ENCODE results near the gene ACBD3.
A peak's percentile ranks its signal among the peaks of the same experiment; 100 is the strongest.

Gene ACBD3

GRCh38 chr1:226111098-226111882 is 75.3 kb downstream of the ACBD3 start:
- DNase-seq (ENCODE audit: low read depth): no peak
- no peak for TF ChIP-seq CTCF (IDR thresholded peaks at IDR 0.05; ENCODE audit: low read depth, low read length, missing control alignments)
- in situ Hi-C loops (cut with HindIII; ENCODE audit: low sequenced_read_pairs): no loop called here
- peak overlapping the region; percentile 52 for H3K4me3 ChIP-seq (ENCODE audit: low read depth, low read length)

GRCh38 chr1:226110249-226111097 is 76.1 kb downstream of the ACBD3 start:
- peak overlapping the region; percentile 52 for H3K4me3 ChIP-seq (ENCODE audit: low read depth, low read length)
- DNase-seq (ENCODE audit: low read depth): no peak
- TF ChIP-seq CTCF (IDR thresholded peaks at IDR 0.05; ENCODE audit: low read depth, low read length, missing control alignments): no peak
- in situ Hi-C loops (cut with HindIII; ENCODE audit: low sequenced_read_pairs): no loop called here

- no peak for TF ChIP-seq CTCF (IDR thresholded peaks at IDR 0.05; ENCODE audit: low read depth, low read length, missing control alignments)
Measured at GRCh38 chr1:226109829-226110248, 76.7 kb downstream of the ACBD3 start.

GRCh38 chr1:226108935-226109828 is 77.4 kb downstream of the ACBD3 start:
- TF ChIP-seq CTCF (IDR thresholded peaks at IDR 0.05; ENCODE audit: low read depth, low read length, missing control alignments): no peak
- in situ Hi-C loops (cut with HindIII; ENCODE audit: low sequenced_read_pairs): no loop called here
- H3K4me3 ChIP-seq (ENCODE audit: low read depth, low read length): peak overlapping the region; percentile 52
- no peak for DNase-seq (ENCODE audit: low read depth)

More at GRCh38 chr1:226109829-226110248, 76.7 kb downstream of the ACBD3 start:
- H3K4me3 ChIP-seq (ENCODE audit: low read depth, low read length): peak overlapping the region; percentile 52
- in situ Hi-C loops (cut with HindIII; ENCODE audit: low sequenced_read_pairs): no loop called here
- no peak for DNase-seq (ENCODE audit: low read depth)

GRCh38 chr1:226107471-226108460 is 78.8 kb downstream of the ACBD3 start:
- no peak for DNase-seq (ENCODE audit: low read depth)
- no peak for TF ChIP-seq CTCF (IDR thresholded peaks at IDR 0.05; ENCODE audit: low read depth, low read length, missing control alignments)
- in situ Hi-C loops (cut with HindIII; ENCODE audit: low sequenced_read_pairs): no loop called here
- no peak overlapping the region for H3K4me3 ChIP-seq (ENCODE audit: low read depth, low read length)
